GM23338 (cell line): ENCODE measurements around the gene CDH23. TPM values are rescaled to one million over a fixed set of nuclear protein-coding genes. Genes with fewer than 3 reads are reported as not detected.
A peak's percentile ranks its signal among the peaks of the same experiment; 100 is the strongest.

Experiments used
- ATAC-seq: fragments of 200-7000 bp; cut with Tn5 transposase; 3 replicates; pipeline ENCODE4 v1.9.1; 2020
- DNase-seq: peaks from one replicate; pipeline ENCODE4 v3.0.0-alpha.2; 2015; ENCODE audit warnings: low spot score
- H2AFZ ChIP-seq: fragments of 200-600 bp; sonication (generic); 2 replicates; pipeline ENCODE4 v1.8.0; 2016; ENCODE audit warnings: antibody characterized with exemption, mild to moderate bottlenecking, moderate library complexity
- H3F3A ChIP-seq: fragments of 200-600 bp; sonication (generic); replicated peaks from 2 replicates; pipeline ENCODE4 v1.8.0; 2017; ENCODE audit warnings: antibody characterized with exemption, mixed run types, low read depth
- H3K27ac ChIP-seq: fragments of 200-600 bp; sonication (generic); 2 replicates; pipeline ENCODE4 v1.6.1; 2016; ENCODE audit warnings: low read depth
- H3K27me3 ChIP-seq: fragments of 200-600 bp; sonication (generic); 2 replicates; pipeline ENCODE4 v1.8.0; 2016; ENCODE audit warnings: mild to moderate bottlenecking, mixed run types, moderate library complexity; ENCODE audit not compliant: insufficient read depth
- H3K36me3 ChIP-seq: fragments of 200-600 bp; sonication (generic); 2 replicates; pipeline ENCODE4 v1.8.0; 2016; ENCODE audit warnings: mild to moderate bottlenecking; ENCODE audit not compliant: insufficient read depth
- H3K4me1 ChIP-seq: fragments of 200-600 bp; sonication (generic); 2 replicates; pipeline ENCODE4 v1.8.0; 2016; ENCODE audit warnings: mild to moderate bottlenecking, moderate library complexity; ENCODE audit not compliant: insufficient read depth
- H3K4me2 ChIP-seq: fragments of 200-600 bp; sonication (generic); 2 replicates; pipeline ENCODE4 v1.7.1; 2017; ENCODE audit warnings: mixed run types
- H3K4me3 ChIP-seq: fragments of 200-600 bp; sonication (generic); 2 replicates; pipeline ENCODE4 v1.6.1; 2016; ENCODE audit warnings: mixed run types
- H3K79me2 ChIP-seq: fragments of 200-600 bp; sonication (generic); replicated peaks from 2 replicates; pipeline ENCODE4 v1.8.0; 2017; ENCODE audit warnings: mild to moderate bottlenecking; ENCODE audit not compliant: insufficient read depth
- H3K9me2 ChIP-seq: fragments of 200-600 bp; sonication (generic); 2 replicates; pipeline ENCODE4 v1.8.0; 2017; ENCODE audit not compliant: insufficient read depth
- H4K20me1 ChIP-seq: fragments of 200-600 bp; sonication (generic); replicated peaks from 2 replicates; pipeline ENCODE4 v1.8.0; 2017; ENCODE audit warnings: mild to moderate bottlenecking; ENCODE audit not compliant: insufficient read depth
- H3K27ac Mint-ChIP-seq: 2 replicates; pipeline ENCODE4 v1.8.0; 2020; ENCODE audit warnings: inconsistent platforms, mild to moderate bottlenecking, moderate library complexity, mixed read lengths
- H3K27me3 Mint-ChIP-seq: 3 replicates; pipeline ENCODE4 v1.8.0; 2022; ENCODE audit warnings: low read depth, mild to moderate bottlenecking, moderate library complexity, mixed read lengths, inconsistent platforms; ENCODE audit not compliant: insufficient read depth, poor library complexity
- H3K36me3 Mint-ChIP-seq: 3 replicates; pipeline ENCODE4 v1.8.0; 2021; ENCODE audit warnings: low read depth, mild to moderate bottlenecking, inconsistent platforms, moderate library complexity, mixed read lengths
- H3K4me1 Mint-ChIP-seq: 3 replicates; pipeline ENCODE4 v1.8.0; 2020; ENCODE audit warnings: mild to moderate bottlenecking, inconsistent platforms, mixed read lengths
- H3K4me3 Mint-ChIP-seq: 3 replicates; pipeline ENCODE4 v1.8.0; 2021; ENCODE audit warnings: moderate library complexity, mild to moderate bottlenecking, inconsistent platforms, mixed read lengths
- H3K9me3 Mint-ChIP-seq: 3 replicates; pipeline ENCODE4 v1.8.0; 2020; ENCODE audit warnings: moderate library complexity, mild to moderate bottlenecking, inconsistent platforms, mixed read lengths
- CTCF ChIP-seq, 2 experiments: fragments of 200-600 bp in 1 of 2; sonication (generic) in 1 of 2; conservative IDR thresholded peaks; 2 replicates each; pipeline versions ENCODE4 v1.5.1 to v1.6.1; 2016 to 2017; ENCODE audit warnings: antibody characterized with exemption in 2 of 2, low read depth in 2 of 2, mild to moderate bottlenecking in 2 of 2, moderate library complexity in 1 of 2
- POLR2AphosphoS5 ChIP-seq: IDR thresholded peaks from 2 replicates; pipeline ENCODE4 v1.6.1; 2016; ENCODE audit warnings: antibody characterized with exemption, low read depth
- ZNF462 ChIP-seq: fragments of 250-450 bp; sonication (Bioruptor Pico); IDR thresholded peaks from 2 replicates; pipeline ENCODE4 v1.5.0; 2020; ENCODE audit warnings: mild to moderate bottlenecking, moderate library complexity
- polyA plus RNA-seq: library from polyadenylated mRNA; unstranded; fragments of >200 nt; fragmentation: Nextera tagmentation; extraction: Ambion mirVana; gene quantifications from 2 replicates; pipeline ENCODE4 v1.2.1, GENCODE V29; 2016
- total RNA-seq: library from RNA; depleted of rRNA; stranded (reverse); fragments of >200 nt; shearing (Covaris generic); gene quantifications from 2 replicates; pipeline ENCODE4 v1.2.3, GENCODE V29; 2014

Gene CDH23
- total and polyA plus RNA-seq, 2 experiments from 2014 or later: 0.95 to 4.3 TPM

GRCh38 chr10:71569775-71570588, 173.3 kb downstream of the CDH23 start:
- Histone ChIP-seq H3K4me1 (peaks cover 1% of the 10 kb centered on the region), H3K27me3 (no peaks in the 10 kb centered on the region), H3K9me2 (no peaks in the 10 kb centered on the region), H3K4me2 (no peak overlapping the region), H3K36me3 (no peaks in the 10 kb centered on the region), H3K79me2 (no peaks in the 10 kb centered on the region), H4K20me1 (no peaks in the 10 kb centered on the region), H3K27ac (no peak overlapping the region), H3F3A (no peaks in the 10 kb centered on the region), H3K4me3 (no peak overlapping the region), H2AFZ (no peak overlapping the region)
- peaks cover 21% of the 10 kb centered on the region for H3K4me1 Mint-ChIP-seq
- ATAC-seq (peak; percentile 78), DNase-seq (peak; percentile 90)
- no peak overlapping the region for H3K4me3 Mint-ChIP-seq
- no peaks in the 10 kb centered on the region; the same call in 2 of the 3 replicates for H3K9me3 Mint-ChIP-seq
- no peak overlapping the region for H3K27ac Mint-ChIP-seq
- H3K27me3 Mint-ChIP-seq: peaks cover 4% of the 10 kb centered on the region
- TF ChIP-seq POLR2AphosphoS5 (no peak), CTCF (conservative IDR thresholded peaks at IDR 0.05; ENCODE audit: low read depth in 2 of 2) (peak; percentile 84 to 89), ZNF462 (CRISPR knock-in tag) (no peak)
- H3K36me3 Mint-ChIP-seq: no peaks in the 10 kb centered on the region
